ENCODE data around the gene COL4A6.

Gene COL4A6

DNA sequence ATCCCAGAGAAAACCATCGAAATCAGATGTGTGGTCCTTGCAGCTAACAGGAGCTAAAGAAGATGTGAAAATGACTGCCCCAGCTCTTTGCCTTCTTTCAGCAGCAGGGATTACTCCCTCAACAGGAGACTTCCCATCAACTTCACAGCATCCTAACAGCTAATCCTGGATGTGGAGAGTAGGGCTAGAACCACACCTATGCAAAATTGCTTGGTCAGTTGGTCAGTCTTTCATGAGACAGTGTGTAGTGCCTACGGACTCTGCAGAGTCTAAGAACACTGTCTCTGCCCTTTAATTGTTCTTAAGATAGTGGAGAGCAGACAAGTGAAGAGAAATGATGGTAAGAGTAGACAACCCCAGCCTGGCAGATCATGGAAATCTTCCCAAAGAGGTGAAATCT is 133.5 kb downstream of the COL4A6 start:
- no peak for TF ChIP-seq CTCF (IDR thresholded peaks at IDR 0.05)
- Histone ChIP-seq H3K36me3 (ENCODE audit: control insufficient read depth, insufficient read depth, low read length) (no peaks in the 10 kb centered on the region), H3K27me3 (ENCODE audit: control insufficient read depth, insufficient read depth, low read length) (no peaks in the 10 kb centered on the region), H3K9ac (no peak overlapping the region), H3K9me3 (ENCODE audit: control insufficient read depth, low read length) (no peaks in the 10 kb centered on the region), H2AFZ (no peak overlapping the region), H3K4me2 (ENCODE audit: low read length) (no peak overlapping the region), H3K27ac (no peak overlapping the region), H3K79me2 (no peaks in the 10 kb centered on the region), H3K4me3 (ENCODE audit: low read depth, low read length) (no peak overlapping the region), H3K4me1 (no peaks in the 10 kb centered on the region)

DNA sequence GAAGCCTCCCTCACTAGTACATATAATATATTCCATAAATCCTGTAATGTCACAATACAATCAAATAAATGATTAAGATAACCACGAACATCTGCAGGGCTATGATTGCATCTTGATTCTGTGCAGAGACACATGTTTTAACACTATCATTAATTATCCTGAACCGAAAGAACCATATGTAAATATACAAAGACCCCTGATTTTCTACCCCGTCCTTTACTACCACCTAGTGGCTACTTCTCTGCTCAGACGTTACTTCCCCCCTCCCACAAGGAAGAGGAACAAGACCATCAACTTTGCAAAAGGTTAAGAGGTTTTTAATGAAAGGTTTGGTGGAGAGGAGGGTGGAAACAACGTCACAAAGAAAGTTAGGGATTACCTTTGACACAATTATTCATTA is 134.0 kb downstream of the COL4A6 start:
- Histone ChIP-seq H3K9me3 (ENCODE audit: control insufficient read depth, low read length) (no peaks in the 10 kb centered on the region), H2AFZ (no peak overlapping the region), H3K27me3 (ENCODE audit: control insufficient read depth, insufficient read depth, low read length) (no peaks in the 10 kb centered on the region), H3K36me3 (ENCODE audit: control insufficient read depth, insufficient read depth, low read length) (no peaks in the 10 kb centered on the region), H3K79me2 (no peaks in the 10 kb centered on the region), H3K27ac (no peak overlapping the region), H3K4me1 (peaks cover 5% of the 10 kb centered on the region), H3K4me2 (ENCODE audit: low read length) (no peak overlapping the region), H3K4me3 (ENCODE audit: low read depth, low read length) (no peak overlapping the region), H3K9ac (no peak overlapping the region)
- TF ChIP-seq CTCF (IDR thresholded peaks at IDR 0.05) = no peak

GRCh38 chrX:108303682-108304081 is 134.5 kb downstream of the COL4A6 start:
- TF ChIP-seq CTCF (IDR thresholded peaks at IDR 0.05) = no peak
- no peak overlapping the region for H3K27ac ChIP-seq
- H3K4me3 ChIP-seq (ENCODE audit: low read depth, low read length) = no peak overlapping the region
- H3K36me3 ChIP-seq (ENCODE audit: control insufficient read depth, insufficient read depth, low read length) = no peaks in the 10 kb centered on the region
- no peak overlapping the region for H3K4me2 ChIP-seq (ENCODE audit: low read length)
- H3K79me2 ChIP-seq = no peaks in the 10 kb centered on the region
- no peak overlapping the region for H3K9ac ChIP-seq
- no peaks in the 10 kb centered on the region for H3K27me3 ChIP-seq (ENCODE audit: control insufficient read depth, insufficient read depth, low read length)
- no peak overlapping the region for H2AFZ ChIP-seq
- no peaks in the 10 kb centered on the region for H3K9me3 ChIP-seq (ENCODE audit: control insufficient read depth, low read length)
- peaks cover 5% of the 10 kb centered on the region for H3K4me1 ChIP-seq

- Histone ChIP-seq H3K4me1 (peaks cover 5% of the 10 kb centered on the region), H2AFZ (peak overlapping the region; percentile 60), H3K9ac (no peak overlapping the region), H3K4me2 (ENCODE audit: low read length) (no peak overlapping the region), H3K27ac (no peak overlapping the region), H3K9me3 (ENCODE audit: control insufficient read depth, low read length) (no peaks in the 10 kb centered on the region), H3K27me3 (ENCODE audit: control insufficient read depth, insufficient read depth, low read length) (no peaks in the 10 kb centered on the region), H3K4me3 (ENCODE audit: low read depth, low read length) (no peak overlapping the region), H3K36me3 (ENCODE audit: control insufficient read depth, insufficient read depth, low read length) (no peaks in the 10 kb centered on the region), H3K79me2 (no peaks in the 10 kb centered on the region)
- no peak for TF ChIP-seq CTCF (IDR thresholded peaks at IDR 0.05)
These were observed 138.5 kb downstream of the COL4A6 start for GRCh38 chrX:108299704-108300103.

GRCh38 chrX:108299101-108299591 is 139.1 kb downstream of the COL4A6 start:
- H3K27me3 ChIP-seq (ENCODE audit: control insufficient read depth, insufficient read depth, low read length) = no peaks in the 10 kb centered on the region
- no peak overlapping the region for H3K4me2 ChIP-seq (ENCODE audit: low read length)
- no peaks in the 10 kb centered on the region for H3K9me3 ChIP-seq (ENCODE audit: control insufficient read depth, low read length)
- no peak overlapping the region for H3K4me3 ChIP-seq (ENCODE audit: low read depth, low read length)
- no peak overlapping the region for H3K27ac ChIP-seq
- H3K79me2 ChIP-seq = no peaks in the 10 kb centered on the region
- peak overlapping the region; percentile 60 for H2AFZ ChIP-seq
- no peak overlapping the region for H3K9ac ChIP-seq
- no peaks in the 10 kb centered on the region for H3K36me3 ChIP-seq (ENCODE audit: control insufficient read depth, insufficient read depth, low read length)
- peaks cover 5% of the 10 kb centered on the region for H3K4me1 ChIP-seq
- no peak for TF ChIP-seq CTCF (IDR thresholded peaks at IDR 0.05)
